Endothelial cell of umbilical vein (primary cell): Measurements from ENCODE around the gene ANKH. TPM values are rescaled to one million over a fixed set of nuclear protein-coding genes. Genes with fewer than 3 reads are reported as not detected.

Source experiments
- BruUV-seq: library from RNA; stranded (reverse); fragments of 400-500 nt; replicated peaks from 2 replicates; lab custom pipeline; 2021; lab: Mats Ljungman, UMichigan
- CTCF ChIA-PET: fragments of 300-600, 350-600 bp; sonication (Branson Sonifier 250); formaldehyde crosslinking; loops from one replicate; lab custom pipeline; 2021; ENCODE audit warnings: antibody characterized with exemption, inconsistent platforms; lab: Charles Lee
- POLR2A ChIA-PET: fragments of 300-600, 350-600 bp; sonication (Branson Sonifier 250); formaldehyde crosslinking; loops from one replicate; lab custom pipeline; 2021; ENCODE audit warnings: antibody characterized with exemption, inconsistent platforms; lab: Charles Lee
- DNase-seq: peaks from one replicate; pipeline ENCODE4 v3.0.0-alpha.2; 2011; ENCODE audit warnings: low read depth, low spot score
- FAIRE-seq: peaks from 2 replicates; lab custom pipeline; 2011; peaks lifted over from hg19 to GRCh38; lab: Jason Lieb, UNC
- H2AFZ ChIP-seq: 2 replicates; pipeline ENCODE4 v1.6.0; 2012; ENCODE audit warnings: low read depth, low read length, control low read depth, inconsistent platforms
- H3K27ac ChIP-seq: 2 replicates; pipeline ENCODE4 v1.5.1; 2011; ENCODE audit warnings: low read depth, mild to moderate bottlenecking, control low read depth, low read length, moderate library complexity; ENCODE audit not compliant: insufficient read depth
- H3K27me3 ChIP-seq, 2 experiments: 2 replicates each; pipeline versions ENCODE4 v1.6.0 to v1.6.1; 2011; ENCODE audit warnings: low read length in 2 of 2, mixed read lengths in 1 of 2; ENCODE audit not compliant: control insufficient read depth in 2 of 2, insufficient read depth in 2 of 2
- H3K36me3 ChIP-seq, 2 experiments: 2 replicates in 1 of 2; 3 replicates in 1 of 2; pipeline ENCODE4 v1.5.1; 2011; ENCODE audit warnings: low read length in 2 of 2, mild to moderate bottlenecking in 1 of 2, moderate library complexity in 1 of 2; ENCODE audit not compliant: control insufficient read depth in 2 of 2, insufficient read depth in 2 of 2; ENCODE audit errors: extremely low read depth in 1 of 2
- H3K4me1 ChIP-seq: 3 replicates; pipeline ENCODE4 v1.5.1; 2011; ENCODE audit warnings: mild to moderate bottlenecking, low read length; ENCODE audit not compliant: control insufficient read depth, insufficient read depth; ENCODE audit errors: extremely low read depth
- H3K4me2 ChIP-seq: 2 replicates; pipeline ENCODE4 v1.6.1; 2011; ENCODE audit warnings: low read length, control low read depth, mixed read lengths; ENCODE audit not compliant: insufficient read depth
- H3K4me3 ChIP-seq, 3 experiments: fragments of 200-600 bp in 1 of 3; sonication (generic), shearing (Covaris generic) in 1 of 3; replicated peaks in 1 of 3; 2 replicates each; pipeline ENCODE4 v1.5.1; 2011 to 2016; ENCODE audit warnings: control low read depth in 3 of 3, low read length in 3 of 3, mild to moderate bottlenecking in 2 of 3, inconsistent platforms in 1 of 3, low read depth in 1 of 3, moderate library complexity in 1 of 3; ENCODE audit not compliant: insufficient read depth in 1 of 3
- H3K79me2 ChIP-seq: 2 replicates; pipeline ENCODE4 v1.6.0; 2012; ENCODE audit warnings: low read length, inconsistent platforms; ENCODE audit not compliant: control insufficient read depth, insufficient read depth
- H3K9ac ChIP-seq: replicated peaks from 2 replicates; pipeline ENCODE3; 2011; ENCODE audit warnings: low read length, control low read depth; ENCODE audit not compliant: insufficient read depth; ENCODE audit errors: extremely low read depth
- H3K9me1 ChIP-seq: replicated peaks from 3 replicates; pipeline ENCODE4 v1.6.0; 2011; ENCODE audit warnings: mild to moderate bottlenecking, low read length; ENCODE audit not compliant: control insufficient read depth, insufficient read depth; ENCODE audit errors: extremely low read depth
- H3K9me3 ChIP-seq: replicated peaks from 2 replicates; pipeline ENCODE4 v1.5.1; 2012; ENCODE audit warnings: low read length, inconsistent platforms; ENCODE audit not compliant: control insufficient read depth, insufficient read depth
- H4K20me1 ChIP-seq: replicated peaks from 2 replicates; pipeline ENCODE3; 2011; ENCODE audit warnings: mild to moderate bottlenecking, low read length; ENCODE audit not compliant: control insufficient read depth, insufficient read depth; ENCODE audit errors: extremely low read depth
- GATA2 ChIP-seq: IDR thresholded peaks from 2 replicates; pipeline ENCODE4 v1.7.0; 2011; ENCODE audit warnings: low read depth, mild to moderate bottlenecking, moderate library complexity, mixed read lengths, low read length; ENCODE audit not compliant: insufficient read length, insufficient read depth
- JUN ChIP-seq: IDR thresholded peaks from 2 replicates; pipeline ENCODE4 v1.6.1; 2011; ENCODE audit warnings: borderline replicate concordance, low read depth; ENCODE audit not compliant: insufficient read length, insufficient read depth
- MAX ChIP-seq: IDR thresholded peaks from 2 replicates; pipeline ENCODE4 v1.6.1; 2011; ENCODE audit not compliant: insufficient read depth, insufficient read length
- dilution Hi-C: fragments of 300-500 bp; cut with MboI; formaldehyde crosslinking; loops from one replicate; pipeline ENCODE4 v1.15.0; 2019; ENCODE audit warnings: low sequenced_read_pairs; ENCODE audit not compliant: extremely low pct_ligation_motif_present
- intact Hi-C: fragments of 100-400 bp; cut with micrococcal nuclease; formaldehyde crosslinking; loops from one replicate; pipeline ENCODE4 v1.10.0; 2022
- polyA plus RNA-seq, 4 experiments: library from polyadenylated mRNA; depleted of rRNA in 3 of 4; stranded (reverse) in 3 of 4; unstranded in 1 of 4; fragments of >200 nt; gene quantifications; 2 replicates each; pipeline versions ENCODE4 v1.2.1 to v1.2.3, GENCODE V29; 2011 to 2012; ENCODE audit warnings: missing spikeins in 1 of 4
- total RNA-seq: library from RNA; stranded (reverse); gene quantifications from 2 replicates; pipeline ENCODE4 v1.2.3, GENCODE V29; 2021

The ANKH gene
- total and polyA plus RNA-seq, 2 donors (not counting 3 experiments of a cell fraction or from before 2014, with no cell fraction given) = 12.7 to 31.4 TPM

GRCh38 chr5:14710313-14710994, 161.1 kb downstream of the ANKH start:
- Histone ChIP-seq H3K4me1 (peaks cover 13% of the 10 kb centered on the region), H3K27me3 (no peaks in the 10 kb centered on the region), H3K4me3 (no peak overlapping the region), H3K4me2 (no peak overlapping the region), H3K79me2 (no peaks in the 10 kb centered on the region), H2AFZ (no peak overlapping the region), H3K9me1 (no peaks in the 10 kb centered on the region), H3K9ac (no peak overlapping the region), H3K36me3 (peaks cover 12 to 14% of the 10 kb centered on the region in 2 experiments), H3K27ac (no peak overlapping the region), H4K20me1 (no peaks in the 10 kb centered on the region), H3K9me3 (no peaks in the 10 kb centered on the region)
- dilution Hi-C loops = no loop called here
- FAIRE-seq (no peak), DNase-seq (no peak)
- TSS peak; percentile 33 for BruUV-seq
- POLR2A ChIA-PET = no interaction called here
- TF ChIP-seq MAX = no peak
- intact Hi-C loops = no loop called here
- CTCF ChIA-PET = interaction anchor here (0.8 kb wide), 1 partner anchor 16 kb away, joined by 3 read pairs; no protein-coding TSS in a partner anchor

- dilution Hi-C loops (no loop called here), intact Hi-C loops (no loop called here)
- FAIRE-seq (no peak), DNase-seq (no peak)
- CTCF ChIA-PET = interaction anchor here (0.9 to 3.9 kb wide), 2 partner anchors 24 to 295 kb away, joined by 3 to 23 read pairs; no protein-coding TSS in a partner anchor
- Histone ChIP-seq H3K36me3 (peaks cover 9 to 13% of the 10 kb centered on the region in 2 experiments), H4K20me1 (no peaks in the 10 kb centered on the region), H2AFZ (no peak overlapping the region), H3K9me3 (no peaks in the 10 kb centered on the region), H3K79me2 (no peaks in the 10 kb centered on the region), H3K9ac (no peak overlapping the region), H3K4me1 (peaks cover 13% of the 10 kb centered on the region), H3K27me3 (no peaks in the 10 kb centered on the region), H3K27ac (no peak overlapping the region), H3K9me1 (no peaks in the 10 kb centered on the region), H3K4me2 (no peak overlapping the region), H3K4me3 (no peak overlapping the region)
- TF ChIP-seq GATA2 (no peak), JUN (no peak)
- BruUV-seq = no TSS peak
- POLR2A ChIA-PET = no interaction called here
Observed at GRCh38 chr5:14708551-14708950, 163.0 kb downstream of the ANKH start.
